GM21423 (cell line): ENCODE data around the gene SRM.
A peak's percentile ranks its signal among the peaks of the same experiment; 100 is the strongest.
"Not testable (repeated sequence)": the region's sequence is repeated elsewhere in the genome, so short reads cannot be mapped to it uniquely, and the experiment has no call there.

Experiments used
- ATAC-seq: cut with Tn5 transposase; IDR thresholded peaks from one replicate; pipeline ENCODE4 v1.9.1; 2021; ENCODE audit warnings: mild to moderate bottlenecking, moderate library complexity; ENCODE audit not compliant: unreplicated experiment

The SRM gene

GRCh38 chr1:11065796-11066195, 6.0 kb upstream of the SRM start:
- no peak for ATAC-seq

- ATAC-seq: no peak
These were observed 5.1 kb upstream of the SRM start for GRCh38 chr1:11064942-11065341.

- ATAC-seq: not testable (repeated sequence)
These were observed 4.2 kb upstream of the SRM start for GRCh38 chr1:11063937-11064537.

GRCh38 chr1:11062965-11063401, 3.2 kb upstream of the SRM start:
- ATAC-seq: no peak

- no peak for ATAC-seq
These were observed 2.0 kb upstream of the SRM start for GRCh38 chr1:11061652-11062365.

GRCh38 chr1:11059155-11059967, 457 bp downstream of the SRM start:
- ATAC-seq: peak; percentile 12

GRCh38 chr1:11058595-11059154, 1.1 kb downstream of the SRM start:
- ATAC-seq: no peak

GRCh38 chr1:11058026-11058425, 1.8 kb downstream of the SRM start:
- no peak for ATAC-seq

- ATAC-seq: no peak
These were observed 2.3 kb downstream of the SRM start for GRCh38 chr1:11057477-11057876.

- no peak for ATAC-seq
These were observed 3.3 kb downstream of the SRM start for GRCh38 chr1:11056504-11056903.

GRCh38 chr1:11055676-11056075, 4.1 kb downstream of the SRM start:
- ATAC-seq: no peak

GRCh38 chr1:11054666-11055065, 5.2 kb downstream of the SRM start:
- no peak for ATAC-seq

GRCh38 chr1:11054181-11054580, 5.6 kb downstream of the SRM start:
- ATAC-seq: no peak

GRCh38 chr1:11053758-11054137, 6.1 kb downstream of the SRM start:
- ATAC-seq: no peak

- no peak for ATAC-seq
These were observed 6.7 kb downstream of the SRM start for GRCh38 chr1:11052839-11053757.

GRCh38 chr1:11051781-11052511, 7.9 kb downstream of the SRM start:
- ATAC-seq: no peak

GRCh38 chr1:11051121-11051520, 8.7 kb downstream of the SRM start:
- not testable (repeated sequence) for ATAC-seq

- ATAC-seq: no peak
These were observed 13.0 kb downstream of the SRM start, which contains the start of gene MASP2 for GRCh38 chr1:11046625-11047365. TSS of gene MASP2 (minus strand) at chr1:11047239. CDS start at chr1:11047207, 32 bp downstream.

GRCh38 chr1:11046270-11046566, 13.6 kb downstream of the SRM start:
- no peak for ATAC-seq
